ENCODE data around the gene NR6A1. TPM values are rescaled to one million over a fixed set of nuclear protein-coding genes. Genes with fewer than 3 reads are reported as not detected.

Gene NR6A1
- total RNA-seq, 1 experiment from 2014 or later, result 164 TPM

DNA sequence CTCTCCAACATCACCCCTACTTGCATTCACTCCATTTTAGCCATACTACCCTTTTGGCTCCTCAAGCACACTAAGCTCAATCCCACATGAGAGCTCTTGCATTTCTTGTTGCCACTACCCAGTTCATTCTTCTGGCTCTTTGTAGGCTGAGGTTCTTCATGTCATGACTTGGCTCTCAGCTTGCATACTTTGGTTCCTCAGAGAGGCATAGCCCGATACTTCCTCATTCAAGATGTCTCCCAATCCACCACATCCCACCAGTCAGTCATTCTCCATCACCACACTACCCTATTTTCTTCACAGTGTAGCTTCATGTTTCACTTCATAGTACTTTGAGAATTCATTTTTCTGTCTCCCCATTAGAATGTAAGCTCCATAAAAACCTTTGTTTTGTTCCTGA, 116.7 kb downstream of the NR6A1 start:
- DNase-seq (ENCODE audit: low spot score) (no peak), ATAC-seq (no peak)
- Mint-ChIP-seq H3K4me3 (no peak overlapping the region), H3K36me3 (no peaks in the 10 kb centered on the region), H3K27me3 (ENCODE audit: low read depth) (no peaks in the 10 kb centered on the region), H3K9me3 (no peaks in the 10 kb centered on the region), H3K27ac (no peak overlapping the region), H3K4me1 (peaks cover 46% of the 10 kb centered on the region)
- ChIA-PET POLR2A (no interaction called here), CTCF (interaction anchor here (0.8 to 1.3 kb wide), 3 partner anchors 37 to 198 kb away, joined by 3 to 7 read pairs (median 4); partner anchors contain the start of gene WDR38)
- TF ChIP-seq GABPB1 (CRISPR knock-in tag; IDR thresholded peaks at IDR 0.05) (no peak), ZNF138 (CRISPR knock-in tag; conservative IDR thresholded peaks at IDR 0.05) (no peak), ZNF263 (CRISPR knock-in tag; IDR thresholded peaks at IDR 0.05; ENCODE audit: low read depth) (no peak), KAT7 (CRISPR knock-in tag; IDR thresholded peaks at IDR 0.05; ENCODE audit: borderline replicate concordance) (no peak), GTF2I (CRISPR knock-in tag; conservative IDR thresholded peaks at IDR 0.05) (no peak), ZNF423 (CRISPR knock-in tag; IDR thresholded peaks at IDR 0.05) (no peak), ZNF317 (CRISPR knock-in tag; IDR thresholded peaks at IDR 0.05; ENCODE audit: borderline replicate concordance, low read depth) (no peak), JUN (CRISPR knock-in tag; IDR thresholded peaks at IDR 0.05) (no peak), ZBTB21 (CRISPR knock-in tag; IDR thresholded peaks at IDR 0.05; ENCODE audit: borderline replicate concordance) (no peak), MYBL2 (CRISPR knock-in tag; IDR thresholded peaks at IDR 0.05) (no peak), ETV6 (CRISPR knock-in tag; IDR thresholded peaks at IDR 0.05) (no peak)
- TF ChIP-seq, protein P1, sequence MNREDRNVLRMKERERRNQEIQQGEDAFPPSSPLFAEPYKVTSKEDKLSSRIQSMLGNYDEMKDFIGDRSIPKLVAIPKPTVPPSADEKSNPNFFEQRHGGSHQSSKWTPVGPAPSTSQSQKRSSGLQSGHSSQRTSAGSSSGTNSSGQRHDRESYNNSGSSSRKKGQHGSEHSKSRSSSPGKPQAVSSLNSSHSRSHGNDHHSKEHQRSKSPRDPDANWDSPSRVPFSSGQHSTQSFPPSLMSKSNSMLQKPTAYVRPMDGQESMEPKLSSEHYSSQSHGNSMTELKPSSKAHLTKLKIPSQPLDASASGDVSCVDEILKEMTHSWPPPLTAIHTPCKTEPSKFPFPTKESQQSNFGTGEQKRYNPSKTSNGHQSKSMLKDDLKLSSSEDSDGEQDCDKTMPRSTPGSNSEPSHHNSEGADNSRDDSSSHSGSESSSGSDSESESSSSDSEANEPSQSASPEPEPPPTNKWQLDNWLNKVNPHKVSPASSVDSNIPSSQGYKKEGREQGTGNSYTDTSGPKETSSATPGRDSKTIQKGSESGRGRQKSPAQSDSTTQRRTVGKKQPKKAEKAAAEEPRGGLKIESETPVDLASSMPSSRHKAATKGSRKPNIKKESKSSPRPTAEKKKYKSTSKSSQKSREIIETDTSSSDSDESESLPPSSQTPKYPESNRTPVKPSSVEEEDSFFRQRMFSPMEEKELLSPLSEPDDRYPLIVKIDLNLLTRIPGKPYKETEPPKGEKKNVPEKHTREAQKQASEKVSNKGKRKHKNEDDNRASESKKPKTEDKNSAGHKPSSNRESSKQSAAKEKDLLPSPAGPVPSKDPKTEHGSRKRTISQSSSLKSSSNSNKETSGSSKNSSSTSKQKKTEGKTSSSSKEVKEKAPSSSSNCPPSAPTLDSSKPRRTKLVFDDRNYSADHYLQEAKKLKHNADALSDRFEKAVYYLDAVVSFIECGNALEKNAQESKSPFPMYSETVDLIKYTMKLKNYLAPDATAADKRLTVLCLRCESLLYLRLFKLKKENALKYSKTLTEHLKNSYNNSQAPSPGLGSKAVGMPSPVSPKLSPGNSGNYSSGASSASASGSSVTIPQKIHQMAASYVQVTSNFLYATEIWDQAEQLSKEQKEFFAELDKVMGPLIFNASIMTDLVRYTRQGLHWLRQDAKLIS (CRISPR knock-in tag; IDR thresholded peaks at IDR 0.05; ENCODE audit: borderline replicate concordance), result no peak
- TF ChIP-seq, protein P2, sequence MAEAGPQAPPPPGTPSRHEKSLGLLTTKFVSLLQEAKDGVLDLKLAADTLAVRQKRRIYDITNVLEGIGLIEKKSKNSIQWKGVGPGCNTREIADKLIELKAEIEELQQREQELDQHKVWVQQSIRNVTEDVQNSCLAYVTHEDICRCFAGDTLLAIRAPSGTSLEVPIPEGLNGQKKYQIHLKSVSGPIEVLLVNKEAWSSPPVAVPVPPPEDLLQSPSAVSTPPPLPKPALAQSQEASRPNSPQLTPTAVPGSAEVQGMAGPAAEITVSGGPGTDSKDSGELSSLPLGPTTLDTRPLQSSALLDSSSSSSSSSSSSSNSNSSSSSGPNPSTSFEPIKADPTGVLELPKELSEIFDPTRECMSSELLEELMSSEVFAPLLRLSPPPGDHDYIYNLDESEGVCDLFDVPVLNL (CRISPR knock-in tag; IDR thresholded peaks at IDR 0.05; ENCODE audit: borderline replicate concordance, low read depth), result no peak
- TF ChIP-seq, protein P3, sequence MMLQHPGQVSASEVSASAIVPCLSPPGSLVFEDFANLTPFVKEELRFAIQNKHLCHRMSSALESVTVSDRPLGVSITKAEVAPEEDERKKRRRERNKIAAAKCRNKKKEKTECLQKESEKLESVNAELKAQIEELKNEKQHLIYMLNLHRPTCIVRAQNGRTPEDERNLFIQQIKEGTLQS (CRISPR knock-in tag; conservative IDR thresholded peaks at IDR 0.05), result no peak
- TF ChIP-seq, protein P4, sequence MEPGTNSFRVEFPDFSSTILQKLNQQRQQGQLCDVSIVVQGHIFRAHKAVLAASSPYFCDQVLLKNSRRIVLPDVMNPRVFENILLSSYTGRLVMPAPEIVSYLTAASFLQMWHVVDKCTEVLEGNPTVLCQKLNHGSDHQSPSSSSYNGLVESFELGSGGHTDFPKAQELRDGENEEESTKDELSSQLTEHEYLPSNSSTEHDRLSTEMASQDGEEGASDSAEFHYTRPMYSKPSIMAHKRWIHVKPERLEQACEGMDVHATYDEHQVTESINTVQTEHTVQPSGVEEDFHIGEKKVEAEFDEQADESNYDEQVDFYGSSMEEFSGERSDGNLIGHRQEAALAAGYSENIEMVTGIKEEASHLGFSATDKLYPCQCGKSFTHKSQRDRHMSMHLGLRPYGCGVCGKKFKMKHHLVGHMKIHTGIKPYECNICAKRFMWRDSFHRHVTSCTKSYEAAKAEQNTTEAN (CRISPR knock-in tag; IDR thresholded peaks at IDR 0.05), result no peak
- TF ChIP-seq, protein P5, sequence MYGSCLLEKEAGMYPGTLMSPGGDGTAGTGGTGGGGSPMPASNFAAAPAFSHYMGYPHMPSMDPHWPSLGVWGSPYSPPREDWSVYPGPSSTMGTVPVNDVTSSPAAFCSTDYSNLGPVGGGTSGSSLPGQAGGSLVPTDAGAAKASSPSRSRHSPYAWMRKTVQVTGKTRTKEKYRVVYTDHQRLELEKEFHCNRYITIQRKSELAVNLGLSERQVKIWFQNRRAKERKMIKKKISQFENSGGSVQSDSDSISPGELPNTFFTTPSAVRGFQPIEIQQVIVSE (CRISPR knock-in tag; IDR thresholded peaks at IDR 0.05; ENCODE audit: borderline replicate concordance), result no peak
- TF ChIP-seq, protein P6, sequence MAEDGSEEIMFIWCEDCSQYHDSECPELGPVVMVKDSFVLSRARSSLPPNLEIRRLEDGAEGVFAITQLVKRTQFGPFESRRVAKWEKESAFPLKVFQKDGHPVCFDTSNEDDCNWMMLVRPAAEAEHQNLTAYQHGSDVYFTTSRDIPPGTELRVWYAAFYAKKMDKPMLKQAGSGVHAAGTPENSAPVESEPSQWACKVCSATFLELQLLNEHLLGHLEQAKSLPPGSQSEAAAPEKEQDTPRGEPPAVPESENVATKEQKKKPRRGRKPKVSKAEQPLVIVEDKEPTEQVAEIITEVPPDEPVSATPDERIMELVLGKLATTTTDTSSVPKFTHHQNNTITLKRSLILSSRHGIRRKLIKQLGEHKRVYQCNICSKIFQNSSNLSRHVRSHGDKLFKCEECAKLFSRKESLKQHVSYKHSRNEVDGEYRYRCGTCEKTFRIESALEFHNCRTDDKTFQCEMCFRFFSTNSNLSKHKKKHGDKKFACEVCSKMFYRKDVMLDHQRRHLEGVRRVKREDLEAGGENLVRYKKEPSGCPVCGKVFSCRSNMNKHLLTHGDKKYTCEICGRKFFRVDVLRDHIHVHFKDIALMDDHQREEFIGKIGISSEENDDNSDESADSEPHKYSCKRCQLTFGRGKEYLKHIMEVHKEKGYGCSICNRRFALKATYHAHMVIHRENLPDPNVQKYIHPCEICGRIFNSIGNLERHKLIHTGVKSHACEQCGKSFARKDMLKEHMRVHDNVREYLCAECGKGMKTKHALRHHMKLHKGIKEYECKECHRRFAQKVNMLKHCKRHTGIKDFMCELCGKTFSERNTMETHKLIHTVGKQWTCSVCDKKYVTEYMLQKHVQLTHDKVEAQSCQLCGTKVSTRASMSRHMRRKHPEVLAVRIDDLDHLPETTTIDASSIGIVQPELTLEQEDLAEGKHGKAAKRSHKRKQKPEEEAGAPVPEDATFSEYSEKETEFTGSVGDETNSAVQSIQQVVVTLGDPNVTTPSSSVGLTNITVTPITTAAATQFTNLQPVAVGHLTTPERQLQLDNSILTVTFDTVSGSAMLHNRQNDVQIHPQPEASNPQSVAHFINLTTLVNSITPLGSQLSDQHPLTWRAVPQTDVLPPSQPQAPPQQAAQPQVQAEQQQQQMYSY (CRISPR knock-in tag; IDR thresholded peaks at IDR 0.05), result no peak
- TF ChIP-seq, protein P7, sequence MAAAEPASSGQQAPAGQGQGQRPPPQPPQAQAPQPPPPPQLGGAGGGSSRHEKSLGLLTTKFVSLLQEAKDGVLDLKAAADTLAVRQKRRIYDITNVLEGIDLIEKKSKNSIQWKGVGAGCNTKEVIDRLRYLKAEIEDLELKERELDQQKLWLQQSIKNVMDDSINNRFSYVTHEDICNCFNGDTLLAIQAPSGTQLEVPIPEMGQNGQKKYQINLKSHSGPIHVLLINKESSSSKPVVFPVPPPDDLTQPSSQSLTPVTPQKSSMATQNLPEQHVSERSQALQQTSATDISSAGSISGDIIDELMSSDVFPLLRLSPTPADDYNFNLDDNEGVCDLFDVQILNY (CRISPR knock-in tag; IDR thresholded peaks at IDR 0.05), result no peak
- TF ChIP-seq, protein P8, sequence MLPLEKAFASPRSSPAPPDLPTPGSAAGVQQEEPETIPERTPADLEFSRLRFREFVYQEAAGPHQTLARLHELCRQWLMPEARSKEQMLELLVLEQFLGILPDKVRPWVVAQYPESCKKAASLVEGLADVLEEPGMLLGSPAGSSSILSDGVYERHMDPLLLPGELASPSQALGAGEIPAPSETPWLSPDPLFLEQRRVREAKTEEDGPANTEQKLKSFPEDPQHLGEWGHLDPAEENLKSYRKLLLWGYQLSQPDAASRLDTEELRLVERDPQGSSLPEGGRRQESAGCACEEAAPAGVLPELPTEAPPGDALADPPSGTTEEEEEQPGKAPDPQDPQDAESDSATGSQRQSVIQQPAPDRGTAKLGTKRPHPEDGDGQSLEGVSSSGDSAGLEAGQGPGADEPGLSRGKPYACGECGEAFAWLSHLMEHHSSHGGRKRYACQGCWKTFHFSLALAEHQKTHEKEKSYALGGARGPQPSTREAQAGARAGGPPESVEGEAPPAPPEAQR (CRISPR knock-in tag; IDR thresholded peaks at IDR 0.05), result no peak

Measured in WTC11 (cell line).